Measurements from ENCODE around the gene APBA2. TPM values are rescaled to one million over a fixed set of nuclear protein-coding genes. Genes with fewer than 3 reads are reported as not detected.

Gene APBA2
- total RNA-seq, 1 donor from 2014 or later, result 3.8 TPM

DNA sequence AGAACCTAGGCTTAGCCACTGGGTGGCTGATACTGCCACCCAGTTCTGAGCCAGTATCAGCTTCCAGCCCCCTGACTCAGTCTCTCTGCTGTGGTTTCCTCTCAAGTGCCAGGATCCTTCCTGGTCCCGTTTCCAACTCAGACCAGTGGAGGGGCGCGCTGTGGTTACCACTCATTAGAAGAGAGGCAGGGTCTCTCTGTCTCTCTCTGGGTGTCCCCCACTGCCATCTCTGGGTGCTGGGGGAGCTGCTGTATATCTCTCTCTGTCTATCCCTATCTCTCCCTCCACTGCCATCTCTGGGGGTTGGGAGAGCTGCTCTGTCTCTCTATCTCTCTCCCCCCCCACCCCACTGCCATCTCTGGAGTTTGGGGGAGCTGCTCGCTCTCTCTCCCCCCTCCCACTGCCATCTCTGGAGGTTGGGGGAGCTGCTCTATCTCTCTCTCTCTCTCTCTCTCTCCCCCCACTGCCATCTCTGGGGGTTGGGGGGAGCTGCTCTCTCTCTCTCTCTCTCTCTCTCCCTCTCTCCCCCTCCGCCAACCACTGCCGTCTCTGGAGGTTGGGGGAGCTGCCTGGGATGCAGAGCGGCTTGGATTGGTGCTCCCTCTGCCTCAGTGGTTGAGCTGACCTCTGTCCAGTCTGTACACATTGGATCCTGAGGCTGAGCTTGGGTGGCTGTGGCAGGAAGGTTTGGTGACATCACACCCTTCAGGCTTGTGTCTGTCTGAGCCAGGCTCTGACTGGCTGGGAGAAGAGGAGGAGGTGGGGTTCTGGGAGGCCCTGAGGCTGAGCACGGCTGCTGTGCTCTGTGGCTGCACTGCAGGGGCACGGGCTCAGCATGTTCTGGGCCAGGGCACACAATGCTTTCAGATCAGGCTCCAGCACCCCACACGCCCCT, 98.9 kb downstream of the APBA2 start:
- intact Hi-C loops (cut with DNase I), result no loop called here
- Histone ChIP-seq H3K4me1 (peaks cover 7% of the 10 kb centered on the region), H3K9me3 (no peaks in the 10 kb centered on the region), H3K36me3 (no peaks in the 10 kb centered on the region), H3K27ac (no peak overlapping the region), H3K27me3 (ENCODE audit: low read depth) (no peaks in the 10 kb centered on the region), H3K4me3 (no peak overlapping the region)
- DNase-seq (no peak), ATAC-seq (peak; percentile 66 to 80)
- TF ChIP-seq CTCF (IDR thresholded peaks at IDR 0.05), result no peak

- intact Hi-C loops (cut with DNase I), result no loop called here
- DNase-seq (no peak), ATAC-seq (no peak)
- no peak for TF ChIP-seq CTCF (IDR thresholded peaks at IDR 0.05)
- H3K4me3 ChIP-seq, result no peak overlapping the region
- no peaks in the 10 kb centered on the region for H3K36me3 ChIP-seq
- H3K27ac ChIP-seq, result no peak overlapping the region
- H3K27me3 ChIP-seq (ENCODE audit: low read depth), result no peaks in the 10 kb centered on the region
- no peaks in the 10 kb centered on the region for H3K9me3 ChIP-seq
- peaks cover 7% of the 10 kb centered on the region for H3K4me1 ChIP-seq
Measured at GRCh38 chr15:28985316-28985645, 99.5 kb downstream of the APBA2 start.

DNA sequence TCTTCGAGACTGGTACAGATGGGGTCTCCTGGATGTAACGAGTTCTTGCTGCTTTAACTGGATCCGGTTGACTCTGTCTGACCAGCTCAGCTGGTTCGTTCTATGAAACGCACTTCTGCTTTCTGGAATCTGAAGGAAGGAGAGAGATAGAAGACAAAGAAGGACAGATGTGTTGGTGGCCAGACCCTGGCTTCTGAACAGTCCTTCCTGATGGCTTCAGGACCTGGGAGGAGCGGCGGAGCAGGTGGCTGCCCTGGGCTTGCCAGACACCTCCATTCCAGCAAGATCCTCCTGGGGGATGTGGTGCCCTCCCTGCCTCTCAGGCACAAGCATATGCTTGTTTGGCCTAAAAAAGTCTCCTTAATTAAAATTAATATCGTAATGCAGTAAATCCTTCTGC, 99.9 kb downstream of the APBA2 start:
- no peaks in the 10 kb centered on the region for H3K27me3 ChIP-seq (ENCODE audit: low read depth)
- no peak overlapping the region for H3K27ac ChIP-seq
- H3K9me3 ChIP-seq, result no peaks in the 10 kb centered on the region
- DNase-seq, result no peak
- H3K36me3 ChIP-seq, result no peaks in the 10 kb centered on the region
- H3K4me3 ChIP-seq, result no peak overlapping the region
- intact Hi-C loops (cut with DNase I), result no loop called here
- peaks cover 7% of the 10 kb centered on the region for H3K4me1 ChIP-seq
- no peak for ATAC-seq
- no peak for TF ChIP-seq CTCF (IDR thresholded peaks at IDR 0.05)

DNA sequence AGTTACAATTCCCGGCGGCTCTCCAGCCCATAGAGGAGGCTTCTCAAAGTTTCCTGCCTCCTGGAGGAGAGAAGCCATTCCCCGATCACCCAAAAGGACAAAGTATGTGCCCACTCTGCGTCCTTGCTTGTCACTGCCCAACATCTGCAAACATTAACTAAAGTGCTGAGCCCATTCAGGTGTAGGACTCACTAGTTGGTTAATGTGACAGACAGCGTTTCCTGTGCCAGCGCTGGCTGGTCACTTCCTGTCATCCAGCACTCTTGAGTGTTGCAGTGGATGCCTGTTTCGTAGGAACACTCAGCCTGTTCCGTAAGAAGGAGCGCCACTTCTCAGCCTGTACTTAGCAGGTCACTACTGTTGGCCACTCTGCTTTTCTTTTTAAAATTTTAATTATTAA, 100.3 kb downstream of the APBA2 start:
- no peak overlapping the region for H3K27ac ChIP-seq
- H3K36me3 ChIP-seq, result no peaks in the 10 kb centered on the region
- H3K9me3 ChIP-seq, result no peaks in the 10 kb centered on the region
- H3K27me3 ChIP-seq (ENCODE audit: low read depth), result no peaks in the 10 kb centered on the region
- no peak for TF ChIP-seq CTCF (IDR thresholded peaks at IDR 0.05)
- ATAC-seq (peak in 1 of 2 donors; percentile 30), DNase-seq (no peak)
- intact Hi-C loops (cut with DNase I), result no loop called here
- H3K4me1 ChIP-seq, result peaks cover 7% of the 10 kb centered on the region
- no peak overlapping the region for H3K4me3 ChIP-seq

- no peak overlapping the region for H3K27ac ChIP-seq
- no peak for TF ChIP-seq CTCF (IDR thresholded peaks at IDR 0.05)
- H3K4me3 ChIP-seq, result no peak overlapping the region
- H3K4me1 ChIP-seq, result peaks cover 7% of the 10 kb centered on the region
- H3K9me3 ChIP-seq, result no peaks in the 10 kb centered on the region
- intact Hi-C loops (cut with DNase I), result no loop called here
- no peak for DNase-seq
- H3K27me3 ChIP-seq (ENCODE audit: low read depth), result no peaks in the 10 kb centered on the region
- ATAC-seq, result no peak
- no peaks in the 10 kb centered on the region for H3K36me3 ChIP-seq
Measured at GRCh38 chr15:28986726-28987125, 101.0 kb downstream of the APBA2 start.

Data from lower lobe of right lung (tissue), 2 donors.